Measurements from ENCODE around the gene PSME2. TPM values are rescaled to one million over a fixed set of nuclear protein-coding genes. Genes with fewer than 3 reads are reported as not detected.

The PSME2 gene
- total and polyA plus RNA-seq, 2 of the 13 experiments (the other 11 are each of a cell fraction or from before 2014, with no cell fraction given), result 332 to 716 TPM

DNA sequence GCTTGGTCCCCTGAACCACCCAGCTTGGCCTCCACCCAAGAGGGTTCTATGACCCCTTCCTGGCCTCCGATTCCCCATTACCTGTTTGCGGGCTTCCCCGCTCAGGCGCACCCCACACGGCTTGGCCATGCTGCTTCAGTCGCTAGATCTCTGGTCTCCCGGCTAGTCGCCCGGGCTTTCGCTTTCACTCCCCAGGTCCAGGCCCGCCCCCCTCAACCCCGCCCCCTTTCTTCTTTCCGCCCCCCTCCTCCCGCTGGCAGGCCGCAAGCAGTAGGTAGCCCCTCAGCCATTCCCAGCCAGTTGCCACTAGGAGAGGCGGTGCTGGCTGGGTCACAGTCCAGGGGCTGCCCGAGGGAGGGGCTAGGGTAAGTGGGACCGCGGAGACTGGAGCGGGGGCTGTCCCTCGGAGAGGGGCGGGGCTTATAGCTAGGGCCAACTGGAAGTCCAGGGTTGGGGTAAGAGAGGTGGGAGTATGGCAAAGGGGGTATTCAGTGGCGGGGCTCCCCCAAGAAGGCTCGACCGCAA lies at the start of gene PSME2 (continued):
- TF ChIP-seq, protein P1, sequence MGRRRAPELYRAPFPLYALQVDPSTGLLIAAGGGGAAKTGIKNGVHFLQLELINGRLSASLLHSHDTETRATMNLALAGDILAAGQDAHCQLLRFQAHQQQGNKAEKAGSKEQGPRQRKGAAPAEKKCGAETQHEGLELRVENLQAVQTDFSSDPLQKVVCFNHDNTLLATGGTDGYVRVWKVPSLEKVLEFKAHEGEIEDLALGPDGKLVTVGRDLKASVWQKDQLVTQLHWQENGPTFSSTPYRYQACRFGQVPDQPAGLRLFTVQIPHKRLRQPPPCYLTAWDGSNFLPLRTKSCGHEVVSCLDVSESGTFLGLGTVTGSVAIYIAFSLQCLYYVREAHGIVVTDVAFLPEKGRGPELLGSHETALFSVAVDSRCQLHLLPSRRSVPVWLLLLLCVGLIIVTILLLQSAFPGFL (CRISPR knock-in tag; IDR thresholded peaks at IDR 0.05), result no peak
- peak; percentile 91 for TF ChIP-seq MEF2D (CRISPR knock-in tag; IDR thresholded peaks at IDR 0.05)
- TF ChIP-seq, protein P2, sequence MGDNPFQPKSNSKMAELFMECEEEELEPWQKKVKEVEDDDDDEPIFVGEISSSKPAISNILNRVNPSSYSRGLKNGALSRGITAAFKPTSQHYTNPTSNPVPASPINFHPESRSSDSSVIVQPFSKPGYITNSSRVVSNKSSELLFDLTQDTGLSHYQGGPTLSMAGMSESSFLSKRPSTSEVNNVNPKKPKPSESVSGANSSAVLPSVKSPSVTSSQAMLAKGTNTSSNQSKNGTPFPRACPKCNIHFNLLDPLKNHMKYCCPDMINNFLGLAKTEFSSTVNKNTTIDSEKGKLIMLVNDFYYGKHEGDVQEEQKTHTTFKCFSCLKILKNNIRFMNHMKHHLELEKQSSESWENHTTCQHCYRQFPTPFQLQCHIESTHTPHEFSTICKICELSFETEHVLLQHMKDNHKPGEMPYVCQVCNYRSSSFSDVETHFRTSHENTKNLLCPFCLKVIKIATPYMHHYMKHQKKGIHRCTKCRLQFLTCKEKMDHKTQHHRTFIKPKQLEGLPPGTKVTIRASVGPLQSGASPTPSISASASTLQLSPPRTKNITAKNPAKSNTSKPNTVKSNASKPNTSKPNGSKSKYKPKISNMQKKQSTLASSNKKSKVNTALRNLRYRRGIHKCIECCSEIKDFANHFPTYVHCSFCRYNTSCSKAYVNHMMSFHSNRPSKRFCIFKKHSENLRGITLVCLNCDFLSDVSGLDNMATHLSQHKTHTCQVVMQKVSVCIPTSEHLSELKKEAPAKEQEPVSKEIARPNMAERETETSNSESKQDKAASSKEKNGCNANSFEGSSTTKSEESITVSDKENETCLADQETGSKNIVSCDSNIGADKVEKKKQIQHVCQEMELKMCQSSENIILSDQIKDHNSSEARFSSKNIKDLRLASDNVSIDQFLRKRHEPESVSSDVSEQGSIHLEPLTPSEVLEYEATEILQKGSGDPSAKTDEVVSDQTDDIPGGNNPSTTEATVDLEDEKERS (CRISPR knock-in tag; IDR thresholded peaks at IDR 0.05), result peak; percentile 45; the same call in 1 of the 2 replicates
- TF ChIP-seq ZZZ3 (CRISPR knock-in tag; IDR thresholded peaks at IDR 0.05; ENCODE audit: borderline replicate concordance), result peak; percentile 23
- TF ChIP-seq, protein P3, sequence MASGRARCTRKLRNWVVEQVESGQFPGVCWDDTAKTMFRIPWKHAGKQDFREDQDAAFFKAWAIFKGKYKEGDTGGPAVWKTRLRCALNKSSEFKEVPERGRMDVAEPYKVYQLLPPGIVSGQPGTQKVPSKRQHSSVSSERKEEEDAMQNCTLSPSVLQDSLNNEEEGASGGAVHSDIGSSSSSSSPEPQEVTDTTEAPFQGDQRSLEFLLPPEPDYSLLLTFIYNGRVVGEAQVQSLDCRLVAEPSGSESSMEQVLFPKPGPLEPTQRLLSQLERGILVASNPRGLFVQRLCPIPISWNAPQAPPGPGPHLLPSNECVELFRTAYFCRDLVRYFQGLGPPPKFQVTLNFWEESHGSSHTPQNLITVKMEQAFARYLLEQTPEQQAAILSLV (CRISPR knock-in tag; IDR thresholded peaks at IDR 0.05; ENCODE audit: borderline replicate concordance), result 0 out of 2 replicates have a peak, but pooled peaks have one; percentile 65
- TF ChIP-seq ZBTB20 (CRISPR knock-in tag; IDR thresholded peaks at IDR 0.05; ENCODE audit: borderline replicate concordance, low read depth), result peak; percentile 65; the same call in 1 of the 2 replicates
- peak; percentile 46 for TF ChIP-seq CCAR2 (optimal IDR thresholded peaks at IDR 0.05; ENCODE audit: low read depth, low read length)
- TF ChIP-seq ZNF563 (CRISPR knock-in tag; IDR thresholded peaks at IDR 0.05), result no peak
- peak; percentile 87 for TF ChIP-seq HNF4A (CRISPR knock-in tag; IDR thresholded peaks at IDR 0.05)
- 0 out of 2 replicates have a peak, but pooled peaks have one; percentile 22 for TF ChIP-seq ARNT2 (CRISPR knock-in tag; IDR thresholded peaks at IDR 0.05; ENCODE audit: low read depth)
- peak; percentile 53; the same call in 1 of the 2 replicates for TF ChIP-seq KDM2A (CRISPR knock-in tag; IDR thresholded peaks at IDR 0.05; ENCODE audit: borderline replicate concordance, low read depth)
- peak; percentile 59; the same call in 1 of the 2 replicates for TF ChIP-seq GATAD2A (CRISPR knock-in tag; IDR thresholded peaks at IDR 0.05)
- peak; percentile 97; the same call in 2 of the 3 replicates for TF ChIP-seq MXI1 (IDR thresholded peaks at IDR 0.05; ENCODE audit: borderline replicate concordance, low read depth, low read length)
- TF ChIP-seq, protein P4, sequence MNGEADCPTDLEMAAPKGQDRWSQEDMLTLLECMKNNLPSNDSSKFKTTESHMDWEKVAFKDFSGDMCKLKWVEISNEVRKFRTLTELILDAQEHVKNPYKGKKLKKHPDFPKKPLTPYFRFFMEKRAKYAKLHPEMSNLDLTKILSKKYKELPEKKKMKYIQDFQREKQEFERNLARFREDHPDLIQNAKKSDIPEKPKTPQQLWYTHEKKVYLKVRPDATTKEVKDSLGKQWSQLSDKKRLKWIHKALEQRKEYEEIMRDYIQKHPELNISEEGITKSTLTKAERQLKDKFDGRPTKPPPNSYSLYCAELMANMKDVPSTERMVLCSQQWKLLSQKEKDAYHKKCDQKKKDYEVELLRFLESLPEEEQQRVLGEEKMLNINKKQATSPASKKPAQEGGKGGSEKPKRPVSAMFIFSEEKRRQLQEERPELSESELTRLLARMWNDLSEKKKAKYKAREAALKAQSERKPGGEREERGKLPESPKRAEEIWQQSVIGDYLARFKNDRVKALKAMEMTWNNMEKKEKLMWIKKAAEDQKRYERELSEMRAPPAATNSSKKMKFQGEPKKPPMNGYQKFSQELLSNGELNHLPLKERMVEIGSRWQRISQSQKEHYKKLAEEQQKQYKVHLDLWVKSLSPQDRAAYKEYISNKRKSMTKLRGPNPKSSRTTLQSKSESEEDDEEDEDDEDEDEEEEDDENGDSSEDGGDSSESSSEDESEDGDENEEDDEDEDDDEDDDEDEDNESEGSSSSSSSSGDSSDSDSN (CRISPR knock-in tag; IDR thresholded peaks at IDR 0.05), result peak; percentile 68; the same call in 1 of the 2 replicates
- TF ChIP-seq PHF21A (CRISPR knock-in tag; IDR thresholded peaks at IDR 0.05), result no peak
- TF ChIP-seq, protein P5, sequence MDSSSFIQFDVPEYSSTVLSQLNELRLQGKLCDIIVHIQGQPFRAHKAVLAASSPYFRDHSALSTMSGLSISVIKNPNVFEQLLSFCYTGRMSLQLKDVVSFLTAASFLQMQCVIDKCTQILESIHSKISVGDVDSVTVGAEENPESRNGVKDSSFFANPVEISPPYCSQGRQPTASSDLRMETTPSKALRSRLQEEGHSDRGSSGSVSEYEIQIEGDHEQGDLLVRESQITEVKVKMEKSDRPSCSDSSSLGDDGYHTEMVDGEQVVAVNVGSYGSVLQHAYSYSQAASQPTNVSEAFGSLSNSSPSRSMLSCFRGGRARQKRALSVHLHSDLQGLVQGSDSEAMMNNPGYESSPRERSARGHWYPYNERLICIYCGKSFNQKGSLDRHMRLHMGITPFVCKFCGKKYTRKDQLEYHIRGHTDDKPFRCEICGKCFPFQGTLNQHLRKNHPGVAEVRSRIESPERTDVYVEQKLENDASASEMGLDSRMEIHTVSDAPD (CRISPR knock-in tag; IDR thresholded peaks at IDR 0.05), result peak; percentile 61; the same call in 1 of the 2 replicates
- TF ChIP-seq, protein P6, sequence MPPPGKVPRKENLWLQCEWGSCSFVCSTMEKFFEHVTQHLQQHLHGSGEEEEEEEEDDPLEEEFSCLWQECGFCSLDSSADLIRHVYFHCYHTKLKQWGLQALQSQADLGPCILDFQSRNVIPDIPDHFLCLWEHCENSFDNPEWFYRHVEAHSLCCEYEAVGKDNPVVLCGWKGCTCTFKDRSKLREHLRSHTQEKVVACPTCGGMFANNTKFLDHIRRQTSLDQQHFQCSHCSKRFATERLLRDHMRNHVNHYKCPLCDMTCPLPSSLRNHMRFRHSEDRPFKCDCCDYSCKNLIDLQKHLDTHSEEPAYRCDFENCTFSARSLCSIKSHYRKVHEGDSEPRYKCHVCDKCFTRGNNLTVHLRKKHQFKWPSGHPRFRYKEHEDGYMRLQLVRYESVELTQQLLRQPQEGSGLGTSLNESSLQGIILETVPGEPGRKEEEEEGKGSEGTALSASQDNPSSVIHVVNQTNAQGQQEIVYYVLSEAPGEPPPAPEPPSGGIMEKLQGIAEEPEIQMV (CRISPR knock-in tag; IDR thresholded peaks at IDR 0.05; ENCODE audit: low read depth), result no peak
